Psoas muscle (tissue), 8 donors: ENCODE data around the gene GLP1R. TPM values are rescaled to one million over a fixed set of nuclear protein-coding genes. Genes with fewer than 3 reads are reported as not detected.

Experiments
- ATAC-seq, 4 donors: fragments of 200-7000 bp; cut with Tn5 transposase; one replicate each; pipeline ENCODE4 v1.9.1; 2020; ENCODE audit warnings: moderate library complexity in 3 of 4, mild to moderate bottlenecking in 2 of 4
- DNase-seq, 2 donors: peaks; one replicate each; pipeline ENCODE4 v3.0.0-alpha.2; 2020
- H3K27ac ChIP-seq: fragments of 200-600 bp; one replicate; pipeline ENCODE4 v1.8.0; 2022
- H3K27me3 ChIP-seq, 3 donors: fragments of 200-600 bp in 1 of 3; one replicate each; pipeline versions ENCODE4 v1.6.1 to v1.8.0; 2013 to 2022; ENCODE audit warnings: low read length in 2 of 3, mild to moderate bottlenecking in 2 of 3, moderate library complexity in 1 of 3; ENCODE audit not compliant: insufficient read depth in 3 of 3
- H3K36me3 ChIP-seq, 2 donors: fragments of 200-600 bp in 1 of 2; one replicate each; pipeline versions ENCODE4 v1.6.1 to v1.8.0; 2013 to 2022; ENCODE audit warnings: low read depth in 1 of 2, mild to moderate bottlenecking in 1 of 2, moderate library complexity in 1 of 2; ENCODE audit not compliant: insufficient read depth in 1 of 2
- H3K4me1 ChIP-seq: fragments of 200-600 bp; one replicate; pipeline ENCODE4 v1.8.0; 2022
- H3K4me3 ChIP-seq: fragments of 200-600 bp; one replicate; pipeline ENCODE4 v1.8.0; 2022; ENCODE audit warnings: mild to moderate bottlenecking
- H3K9me3 ChIP-seq: fragments of 200-600 bp; one replicate; pipeline ENCODE4 v1.8.0; 2022
- CTCF ChIP-seq: fragments of 200-600 bp; IDR thresholded peaks from one replicate; pipeline ENCODE4 v1.8.0; 2022; ENCODE audit warnings: antibody characterized with exemption
- WGBS, 3 donors: extraction: QIAGEN DNeasy Blood & Tissue Kit; methylation state at CpG; one replicate each; pipeline versions ENCODE4 v1.1.6 to v1.1.7; 2013; 5-methylcytosine and 5-hydroxymethylcytosine counted together
- intact Hi-C, 2 donors: fragments of 100-400 bp; cut with DNase I; formaldehyde crosslinking; loops; one replicate each; pipeline versions ENCODE4 v1.11.0 to v1.14.2; 2022
- polyA plus RNA-seq, 3 donors: library from polyadenylated mRNA; stranded (reverse); fragments of 200-250 nt; gene quantifications; one replicate each; pipeline ENCODE4 v1.2.3, GENCODE V29; 2013
- total RNA-seq, 4 donors: library from RNA; stranded (reverse); fragmentation: NEBNext Ultra II Directional in 2 of 4; extraction: Animal tissue kit (Norgen Biotek cat#: 25700) in 2 of 4; gene quantifications; one replicate each; pipeline versions ENCODE4 v1.2.1 to v1.2.4, GENCODE V29; 2021 to 2023
- donor health status: healthy with polysubstance abuse.
- donor health status: DM: no; HTN: no; CAD: no; lungs with moderate emphysema.
- donor health status: Bipolar disorder and iron deficiency.
- donor health status: healthy.
- donor health status: DM: yes; HTN: yes; CAD: no.
- donor health status: DM: no; HTN: no; CAD: no.
- donor health status: DM: no; HTN: no; CAD: no.
- donor health status: DM: yes; HTN: yes; CAD: no.

GLP1R gene
- total and polyA plus RNA-seq, 7 donors: not detected

- TF ChIP-seq CTCF: no peak
- WGBS, 3 donors: 43 to 65% (median 46%) methylated on average over 7 of the region's 7 CpGs
- Histone ChIP-seq H3K27ac (no peak overlapping the region), H3K36me3 (no peaks in the 10 kb centered on the region), H3K4me3 (no peak overlapping the region), H3K27me3 (no peaks in the 10 kb centered on the region), H3K9me3 (no peaks in the 10 kb centered on the region), H3K4me1 (peaks cover 31% of the 10 kb centered on the region)
- intact Hi-C loops: loop anchor here (5.0 to 10.0 kb wide), 2 partner anchors 218 to 225 kb away; partner anchors contain the start of gene KCNK17 (in 1 of the 2)
- DNase-seq: no peak
- peak in 1 of 4 donors; percentile 47 for ATAC-seq
Measured at GRCh38 chr6:39087197-39087596, 38.6 kb downstream of the GLP1R start.

GRCh38 chr6:39088331-39088730 is 39.8 kb downstream of the GLP1R start:
- ATAC-seq: peak; percentile 71 to 87 (median 83)
- WGBS, 3 donors: 3 to 7% (median 6%) methylated on average over 4 of the region's 4 CpGs
- H3K4me3 ChIP-seq: no peak overlapping the region
- H3K36me3 ChIP-seq: no peaks in the 10 kb centered on the region
- no peaks in the 10 kb centered on the region for H3K27me3 ChIP-seq
- no peaks in the 10 kb centered on the region for H3K9me3 ChIP-seq
- H3K27ac ChIP-seq: no peak overlapping the region
- peak; percentile 40 for TF ChIP-seq CTCF
- DNase-seq: peak in 1 of 2 donors; percentile 22
- H3K4me1 ChIP-seq: peaks cover 31% of the 10 kb centered on the region
- intact Hi-C loops: loop anchor here (5.0 to 10.0 kb wide), 2 partner anchors 216 to 224 kb away; partner anchors contain the start of gene KCNK17 (in 1 of the 2)

- H3K4me3 ChIP-seq: no peak overlapping the region
- 62 to 75% (median 65%) methylated on average over 4 of the region's 4 CpGs for WGBS, 3 donors
- no peak for TF ChIP-seq CTCF
- no peaks in the 10 kb centered on the region for H3K36me3 ChIP-seq
- H3K27ac ChIP-seq: no peak overlapping the region
- H3K9me3 ChIP-seq: no peaks in the 10 kb centered on the region
- ATAC-seq: no peak
- DNase-seq: no peak
- no peaks in the 10 kb centered on the region for H3K27me3 ChIP-seq
- intact Hi-C loops: no loop called here
- peaks cover 31% of the 10 kb centered on the region for H3K4me1 ChIP-seq
Measured at GRCh38 chr6:39090036-39090435, 41.5 kb downstream of the GLP1R start.

GRCh38 chr6:39091220-39091619 is 42.6 kb downstream of the GLP1R start:
- H3K9me3 ChIP-seq: no peaks in the 10 kb centered on the region
- TF ChIP-seq CTCF: no peak
- no peak for ATAC-seq
- WGBS, 3 donors: 79 to 86% (median 83%) methylated on average over 7 of the region's 7 CpGs
- no peaks in the 10 kb centered on the region for H3K36me3 ChIP-seq
- H3K4me3 ChIP-seq: no peak overlapping the region
- peaks cover 30% of the 10 kb centered on the region for H3K4me1 ChIP-seq
- intact Hi-C loops: no loop called here
- H3K27ac ChIP-seq: no peak overlapping the region
- no peaks in the 10 kb centered on the region for H3K27me3 ChIP-seq
- no peak for DNase-seq

GRCh38 chr6:39092124-39092523 is 43.5 kb downstream of the GLP1R start:
- no peaks in the 10 kb centered on the region for H3K9me3 ChIP-seq
- no peaks in the 10 kb centered on the region for H3K27me3 ChIP-seq
- peaks cover 23% of the 10 kb centered on the region for H3K4me1 ChIP-seq
- DNase-seq (no peak), ATAC-seq (no peak)
- TF ChIP-seq CTCF: no peak
- H3K4me3 ChIP-seq: no peak overlapping the region
- no peak overlapping the region for H3K27ac ChIP-seq
- 16 to 48% (median 25%) methylated on average over 1 of the region's 1 CpG for WGBS, 3 donors
- intact Hi-C loops: no loop called here
- no peaks in the 10 kb centered on the region for H3K36me3 ChIP-seq
